ENCODE measurements around the gene KCNJ6.

Gene KCNJ6

GRCh38 chr21:37711836-37712568, 204.3 kb downstream of the KCNJ6 start:
- peak; percentile 9 to 36 for DNase-seq

- no peak for DNase-seq
These were observed 204.9 kb downstream of the KCNJ6 start for GRCh38 chr21:37711286-37711829.

GRCh38 chr21:37710546-37711285, 205.5 kb downstream of the KCNJ6 start:
- no peak for DNase-seq

- no peak for DNase-seq
These were observed 211.5 kb downstream of the KCNJ6 start for GRCh38 chr21:37704751-37705150.

GRCh38 chr21:37702241-37702640, 214.0 kb downstream of the KCNJ6 start:
- DNase-seq = no peak

GRCh38 chr21:37700641-37701202, 215.5 kb downstream of the KCNJ6 start:
- peak in 1 of 2 donors; percentile 4 for DNase-seq

- DNase-seq = no peak
These were observed 217.1 kb downstream of the KCNJ6 start for GRCh38 chr21:37699024-37699775.

GRCh38 chr21:37696936-37697335, 219.3 kb downstream of the KCNJ6 start:
- no peak for DNase-seq

GRCh38 chr21:37695111-37695510, 221.1 kb downstream of the KCNJ6 start:
- no peak for DNase-seq

- no peak for DNase-seq
These were observed 227.2 kb downstream of the KCNJ6 start for GRCh38 chr21:37688952-37689659.

GRCh38 chr21:37686991-37687810, 229.1 kb downstream of the KCNJ6 start:
- no peak for DNase-seq

GRCh38 chr21:37684547-37684946, 231.7 kb downstream of the KCNJ6 start:
- DNase-seq = no peak

- no peak for DNase-seq
These were observed 232.2 kb downstream of the KCNJ6 start for GRCh38 chr21:37684115-37684493.

- DNase-seq = no peak
These were observed 232.7 kb downstream of the KCNJ6 start for GRCh38 chr21:37683396-37684114.

GRCh38 chr21:37682966-37683365, 233.3 kb downstream of the KCNJ6 start:
- DNase-seq = no peak

GRCh38 chr21:37677006-37677405, 239.3 kb downstream of the KCNJ6 start:
- DNase-seq = no peak

GRCh38 chr21:37675202-37675801, 241.0 kb downstream of the KCNJ6 start:
- DNase-seq = peak; percentile 24 to 26

- no peak for DNase-seq
These were observed 242.3 kb downstream of the KCNJ6 start for GRCh38 chr21:37673801-37674575.

- no peak for DNase-seq
These were observed 244.9 kb downstream of the KCNJ6 start for GRCh38 chr21:37671381-37671780.

All from CD4-positive, alpha-beta T cell treated with Interleukin-4 for 1 hour (primary cell).